WTC11 (cell line): ENCODE data around the gene ACTR6. TPM values are rescaled to one million over a fixed set of nuclear protein-coding genes. Genes with fewer than 3 reads are reported as not detected.

Source experiments
- ATAC-seq: fragments of 200-7000 bp; cut with Tn5 transposase; 2 replicates; pipeline ENCODE4 v1.10.0; 2021; ENCODE audit warnings: mild to moderate bottlenecking, moderate library complexity
- CTCF ChIA-PET: fragments of 300-600 bp; sonication (Branson Sonifier 250); formaldehyde crosslinking; loops from one replicate; lab custom pipeline; 2021; ENCODE audit warnings: antibody characterized with exemption; lab: Charles Lee
- POLR2A ChIA-PET: fragments of 350-600 bp; sonication (Branson Sonifier 250); formaldehyde crosslinking; loops from one replicate; lab custom pipeline; 2021; ENCODE audit warnings: antibody characterized with exemption; lab: Charles Lee
- DNase-seq: peaks from one replicate; pipeline ENCODE4 v3.0.0; 2021; ENCODE audit warnings: low spot score
- H3K27ac Mint-ChIP-seq: 2 replicates; pipeline ENCODE4 v1.8.0; 2021; ENCODE audit warnings: mixed read lengths
- H3K27me3 Mint-ChIP-seq: 2 replicates; pipeline ENCODE4 v1.8.0; 2021; ENCODE audit warnings: low read depth, mild to moderate bottlenecking, moderate library complexity, mixed read lengths
- H3K36me3 Mint-ChIP-seq: 2 replicates; pipeline ENCODE4 v1.8.0; 2021; ENCODE audit warnings: mixed read lengths
- H3K4me1 Mint-ChIP-seq: 2 replicates; pipeline ENCODE4 v1.8.0; 2022; ENCODE audit warnings: mixed read lengths
- H3K4me3 Mint-ChIP-seq: 2 replicates; pipeline ENCODE4 v1.8.0; 2021; ENCODE audit warnings: mild to moderate bottlenecking, moderate library complexity, mixed read lengths
- H3K9me3 Mint-ChIP-seq: 2 replicates; pipeline ENCODE4 v1.8.0; 2021; ENCODE audit warnings: mixed read lengths
- AR ChIP-seq: fragments of 250-450 bp; sonication (Bioruptor Pico); IDR thresholded peaks from 2 replicates; pipeline ENCODE4 v1.9.0; 2021; ENCODE audit warnings: mild to moderate bottlenecking
- ERG ChIP-seq: fragments of 250-450 bp; sonication (Bioruptor Pico); IDR thresholded peaks from 2 replicates; pipeline ENCODE4 v1.8.0; 2021; ENCODE audit warnings: mild to moderate bottlenecking
- FOXJ3 ChIP-seq: sonication (generic); formaldehyde crosslinking; IDR thresholded peaks from 2 replicates; pipeline ENCODE4 v1.9.0; 2021; ENCODE audit warnings: missing genetic modification reagents, mild to moderate bottlenecking, borderline replicate concordance
- MXD4 ChIP-seq: fragments of 250-450 bp; sonication (Bioruptor Pico); IDR thresholded peaks from 2 replicates; pipeline ENCODE4 v1.8.0; 2021; ENCODE audit warnings: mild to moderate bottlenecking, moderate library complexity, borderline replicate concordance
- MYBL2 ChIP-seq: sonication (generic); formaldehyde crosslinking; IDR thresholded peaks from 2 replicates; pipeline ENCODE4 v1.8.1; 2023; ENCODE audit warnings: mild to moderate bottlenecking, moderate library complexity, missing genetic modification reagents
- NFATC4 ChIP-seq: fragments of 250-450 bp; sonication (Bioruptor Pico); IDR thresholded peaks from 2 replicates; pipeline ENCODE4 v1.9.0; 2021; ENCODE audit warnings: mild to moderate bottlenecking
- NR2C2 ChIP-seq: sonication (generic); formaldehyde crosslinking; IDR thresholded peaks from 2 replicates; pipeline ENCODE4 v1.8.0; 2022; ENCODE audit warnings: mild to moderate bottlenecking, missing genetic modification reagents
- PRDM15 ChIP-seq: sonication (generic); formaldehyde crosslinking; IDR thresholded peaks from 2 replicates; pipeline ENCODE4 v1.8.0; 2022; ENCODE audit warnings: missing genetic modification reagents
- RELA ChIP-seq: sonication (generic); formaldehyde crosslinking; IDR thresholded peaks from 2 replicates; pipeline ENCODE4 v1.8.1; 2022; ENCODE audit warnings: missing genetic modification reagents, mild to moderate bottlenecking, borderline replicate concordance
- SOX15 ChIP-seq: fragments of 250-450 bp; sonication (Bioruptor Pico); IDR thresholded peaks from 2 replicates; pipeline ENCODE4 v1.9.0; 2021; ENCODE audit warnings: mild to moderate bottlenecking
- ZBTB21 ChIP-seq: sonication (generic); formaldehyde crosslinking; IDR thresholded peaks from 2 replicates; pipeline ENCODE4 v1.8.1; 2023; ENCODE audit warnings: mild to moderate bottlenecking, missing genetic modification reagents, borderline replicate concordance
- ZNF121 ChIP-seq: sonication (generic); formaldehyde crosslinking; IDR thresholded peaks from 2 replicates; pipeline ENCODE4 v1.8.0; 2023; ENCODE audit warnings: missing genetic modification reagents
- total RNA-seq: library from RNA; stranded (reverse); gene quantifications from 3 replicates; pipeline ENCODE4 v1.2.3, GENCODE V29; 2021

ACTR6 gene
- total RNA-seq, 1 experiment from 2014 or later: 37.6 TPM

DNA sequence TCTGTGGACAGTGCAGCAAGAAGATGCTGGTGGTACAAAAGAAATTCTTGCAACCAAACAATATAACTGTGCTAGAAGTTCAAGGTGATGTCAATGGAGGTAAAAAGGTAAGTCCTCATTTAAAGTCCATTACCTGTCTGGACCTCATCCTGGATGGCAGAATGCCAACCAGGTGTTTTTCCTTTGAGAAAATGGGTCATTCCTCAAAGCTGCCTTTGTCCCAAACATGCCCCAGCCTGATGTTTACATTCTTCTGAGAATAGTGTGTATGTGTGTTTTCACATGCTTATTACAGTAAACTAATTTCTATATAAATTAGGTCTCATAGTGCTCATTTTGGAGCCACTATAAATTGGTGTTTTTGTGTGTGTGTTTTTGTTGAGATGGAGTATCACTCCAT lies 24.9 kb downstream of the ACTR6 start:
- POLR2A ChIA-PET: no interaction called here

GRCh38 chr12:100229036-100229635 lies 28.5 kb downstream of the ACTR6 start:
- CTCF ChIA-PET: interaction anchor here (0.6 to 1.4 kb wide), 8 partner anchors 10 to 841 kb away, joined by 3 to 5 read pairs (median 3); no protein-coding TSS in a partner anchor
- Mint-ChIP-seq H3K4me1 (peaks cover 1% of the 10 kb centered on the region), H3K9me3 (no peaks in the 10 kb centered on the region), H3K27me3 (no peaks in the 10 kb centered on the region), H3K4me3 (no peak overlapping the region), H3K27ac (no peak overlapping the region), H3K36me3 (peaks cover 10% of the 10 kb centered on the region; the same call in 1 of the 2 replicates)
- DNase-seq: no peak
- POLR2A ChIA-PET: interaction anchor here (0.6 kb wide), 1 partner anchor 566 kb away, joined by 3 read pairs; no protein-coding TSS in a partner anchor
- TF ChIP-seq ERG (CRISPR knock-in tag): no peak
- no peak for TF ChIP-seq SOX15 (CRISPR knock-in tag)
- TF ChIP-seq PRDM15 (CRISPR knock-in tag): no peak
- no peak for TF ChIP-seq ZBTB21 (CRISPR knock-in tag)
- 0 out of 2 replicates have a peak, but pooled peaks have one; percentile 47 for TF ChIP-seq ZNF121 (CRISPR knock-in tag)
- 0 out of 2 replicates have a peak, but pooled peaks have one; percentile 43 for ATAC-seq

More for the DNA sequence above, 24.9 kb downstream of the ACTR6 start:
- Mint-ChIP-seq H3K27ac (no peak overlapping the region), H3K27me3 (no peaks in the 10 kb centered on the region), H3K4me3 (no peak overlapping the region), H3K4me1 (no peaks in the 10 kb centered on the region), H3K36me3 (peaks cover 25% of the 10 kb centered on the region), H3K9me3 (no peaks in the 10 kb centered on the region)
- TF ChIP-seq PRDM15 (CRISPR knock-in tag) (no peak), FOXJ3 (CRISPR knock-in tag) (no peak)
- DNase-seq (no peak), ATAC-seq (no peak)
- CTCF ChIA-PET: interaction anchor here (1.2 kb wide), 1 partner anchor 180 kb away, joined by 3 read pairs; no protein-coding TSS in a partner anchor

- Mint-ChIP-seq H3K36me3 (peaks cover 9% of the 10 kb centered on the region; the same call in 1 of the 2 replicates), H3K27me3 (no peaks in the 10 kb centered on the region), H3K4me1 (peaks cover 5% of the 10 kb centered on the region), H3K9me3 (no peaks in the 10 kb centered on the region), H3K27ac (peak overlapping the region; percentile 79; the same call in 1 of the 2 replicates), H3K4me3 (no peak overlapping the region)
- ChIA-PET POLR2A (no interaction called here), CTCF (interaction anchor here (0.6 to 1.2 kb wide), 6 partner anchors 11 to 842 kb away, joined by 3 to 5 read pairs (median 4); no protein-coding TSS in a partner anchor)
- no peak for DNase-seq
- ATAC-seq: no peak
- TF ChIP-seq PRDM15 (CRISPR knock-in tag) (no peak), NR2C2 (CRISPR knock-in tag) (no peak), NFATC4 (no peak), MYBL2 (CRISPR knock-in tag) (no peak), AR (CRISPR knock-in tag) (no peak), RELA (no peak), MXD4 (CRISPR knock-in tag) (no peak)
These were observed 29.3 kb downstream of the ACTR6 start for GRCh38 chr12:100229876-100230275.
